HG03354 (cell line): Measurements from ENCODE around the gene SDF4.
"Not testable (repeated sequence)": the region's sequence is repeated elsewhere in the genome, so short reads cannot be mapped to it uniquely, and the experiment has no call there.

Source experiments
- ATAC-seq: cut with Tn5 transposase; IDR thresholded peaks from one replicate; pipeline ENCODE4 v1.9.1; 2021; ENCODE audit warnings: mild to moderate bottlenecking; ENCODE audit not compliant: unreplicated experiment, poor library complexity, severe bottlenecking

The SDF4 gene

DNA sequence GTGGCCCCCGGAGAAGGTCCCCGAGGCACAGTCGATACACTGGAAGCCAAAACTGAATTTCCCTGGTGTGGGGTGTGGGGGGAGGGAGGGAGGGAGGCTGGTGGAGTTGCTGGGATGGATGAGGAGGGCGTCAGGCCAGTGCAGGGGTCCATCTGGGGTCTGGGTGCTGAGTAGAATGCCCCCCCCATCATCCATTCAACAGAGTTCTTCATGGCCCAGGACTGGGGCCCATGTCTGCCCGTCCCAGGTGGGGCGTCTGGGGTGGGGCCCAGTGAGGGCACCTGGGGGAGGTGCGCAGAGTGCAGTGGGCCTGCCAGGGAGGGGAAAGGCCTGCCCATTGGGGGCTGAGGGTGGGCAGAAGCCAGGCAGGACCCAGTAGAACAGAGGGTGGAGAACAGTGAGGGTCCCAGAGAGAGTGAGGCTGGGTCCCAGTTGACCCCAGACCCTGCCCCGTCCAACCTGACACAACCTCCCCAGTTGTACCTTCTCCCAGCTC lies 27.3 kb downstream of the SDF4 start:
- ATAC-seq: no peak

DNA sequence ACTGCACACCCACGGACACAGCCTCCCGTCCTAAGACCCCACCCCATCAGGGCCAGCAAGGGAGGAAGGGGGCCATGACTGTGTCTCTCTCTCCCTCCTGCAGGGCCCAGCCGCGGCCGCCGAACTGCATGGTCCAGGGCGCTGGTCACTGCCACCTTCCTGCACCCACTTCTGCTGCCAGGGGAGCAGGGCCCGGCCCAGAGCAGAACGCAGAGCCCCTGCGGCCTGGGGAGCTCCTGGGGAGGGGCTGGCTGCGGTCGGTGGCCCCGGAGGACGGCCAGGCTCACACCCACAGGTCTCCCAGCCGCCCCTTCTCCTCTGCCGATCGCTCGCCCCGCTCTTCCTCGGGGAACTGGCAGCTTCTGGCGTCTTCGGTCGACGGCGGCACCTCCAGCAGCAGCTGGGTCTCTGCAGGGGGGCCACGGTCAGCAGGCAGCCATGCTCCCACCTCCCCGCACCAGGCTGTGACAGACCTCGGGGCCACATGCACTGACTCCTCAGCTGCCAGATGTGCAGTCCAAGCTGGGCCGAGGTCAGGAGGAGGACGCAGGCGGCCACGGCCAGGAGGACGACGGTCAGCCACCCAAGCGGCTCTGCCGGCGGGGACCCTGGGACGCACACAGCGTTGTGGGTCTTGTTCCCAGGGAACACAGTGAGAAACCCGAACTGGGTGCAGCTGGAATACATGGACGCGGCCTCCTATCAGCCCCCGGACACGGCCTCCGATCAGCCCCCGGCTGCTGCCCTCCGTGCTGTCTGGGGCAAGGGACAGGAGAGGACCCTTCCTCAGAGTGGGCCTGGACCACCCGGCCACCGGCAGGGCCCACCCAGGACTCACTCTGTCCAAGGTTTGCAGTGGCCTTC lies 28.0 kb downstream of the SDF4 start:
- ATAC-seq: no peak

GRCh38 chr1:1202831-1203560 lies 28.8 kb downstream of the SDF4 start:
- ATAC-seq: no peak

- ATAC-seq: no peak
Observed at GRCh38 chr1:1200876-1201810, 30.7 kb downstream of the SDF4 start.

GRCh38 chr1:1199961-1200875 lies 31.6 kb downstream of the SDF4 start:
- ATAC-seq: no peak

- ATAC-seq: no peak
Observed at GRCh38 chr1:1199141-1199960, 32.5 kb downstream of the SDF4 start.

- ATAC-seq: no peak
Observed at GRCh38 chr1:1198423-1199140, 33.2 kb downstream of the SDF4 start.

GRCh38 chr1:1197551-1198422 lies 34.0 kb downstream of the SDF4 start:
- no peak for ATAC-seq

DNA sequence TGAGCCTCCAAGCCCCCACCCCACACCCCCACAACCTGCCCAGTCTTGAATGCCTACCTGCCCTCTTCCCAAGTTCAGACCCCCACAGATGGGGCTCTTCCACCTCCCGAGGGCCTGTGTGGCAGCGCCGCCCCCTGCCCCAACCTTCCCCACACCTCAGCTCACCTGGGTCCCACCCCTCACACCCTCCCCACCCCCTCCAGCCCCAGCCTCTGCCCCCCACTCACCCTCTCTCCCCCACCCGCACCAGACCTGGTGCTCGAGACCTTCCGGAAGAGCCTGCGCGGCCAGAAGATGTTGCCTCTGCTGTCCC lies 34.7 kb downstream of the SDF4 start:
- ATAC-seq: no peak

DNA sequence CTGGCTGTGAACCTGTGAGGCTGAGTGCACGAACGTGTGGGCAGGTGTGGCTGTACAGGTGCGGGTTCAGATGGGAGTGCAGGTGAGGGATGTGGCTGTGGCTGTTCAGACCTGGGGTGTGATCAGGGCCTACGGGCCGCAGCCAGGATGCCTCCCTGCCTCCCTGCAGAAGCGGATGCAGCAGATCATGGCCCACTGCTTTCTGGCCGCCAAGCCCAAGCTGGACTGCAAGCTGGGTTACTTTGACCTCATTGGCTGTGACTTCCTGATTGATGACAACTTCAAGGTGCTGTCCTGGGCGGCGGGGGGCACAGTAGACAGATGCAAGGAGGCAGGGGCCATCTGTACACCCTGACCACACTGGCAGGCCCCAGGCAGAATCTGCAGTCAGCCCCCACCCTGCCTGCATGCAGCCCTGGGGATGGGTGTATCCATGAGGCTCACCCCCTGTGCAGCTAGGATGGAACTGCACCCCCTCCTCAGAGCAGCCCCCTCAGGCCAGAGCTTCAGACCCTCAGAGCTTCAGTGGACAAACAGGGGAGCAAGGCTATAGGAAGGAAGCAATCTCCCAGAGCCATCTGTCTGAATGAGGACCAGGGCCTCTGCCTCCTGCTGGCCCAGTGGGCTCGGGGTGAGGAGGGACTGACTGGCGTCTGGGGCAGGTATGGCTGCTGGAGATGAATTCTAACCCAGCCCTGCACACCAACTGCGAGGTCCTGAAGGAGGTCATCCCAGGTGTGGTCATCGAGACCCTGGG lies 35.2 kb downstream of the SDF4 start:
- ATAC-seq: no peak

- ATAC-seq: not testable (repeated sequence)
Observed at GRCh38 chr1:1195726-1196125, 36.1 kb downstream of the SDF4 start.

- ATAC-seq: no peak
Observed at GRCh38 chr1:1194723-1195122, 37.1 kb downstream of the SDF4 start.

GRCh38 chr1:1191734-1192133 lies 40.1 kb downstream of the SDF4 start:
- no peak for ATAC-seq

DNA sequence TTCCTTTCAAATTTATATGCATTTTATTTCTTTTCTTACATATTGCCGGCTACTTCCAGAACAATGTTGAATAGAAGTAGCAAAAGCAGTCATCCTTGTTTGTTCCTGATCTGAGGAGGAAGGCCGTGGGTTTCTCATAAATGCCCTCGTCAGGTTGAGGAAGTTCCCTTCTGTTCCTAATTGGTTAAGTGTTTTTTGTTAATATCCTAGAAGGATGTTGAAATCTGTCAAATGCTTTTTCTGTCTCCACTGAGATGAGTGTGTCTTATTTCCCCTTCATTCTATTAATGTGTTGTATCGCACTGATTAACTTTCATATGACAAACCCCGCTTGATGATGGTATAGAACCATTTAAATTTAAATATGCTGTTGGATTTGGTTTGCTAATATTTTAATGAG lies 42.7 kb downstream of the SDF4 start:
- ATAC-seq: no peak

- ATAC-seq: no peak
Observed at GRCh38 chr1:1187938-1188337, 43.9 kb downstream of the SDF4 start.

- no peak for ATAC-seq
Observed at GRCh38 chr1:1185101-1185765, 46.6 kb downstream of the SDF4 start.
